Measurements from ENCODE around the gene IGF1.

DNA sequence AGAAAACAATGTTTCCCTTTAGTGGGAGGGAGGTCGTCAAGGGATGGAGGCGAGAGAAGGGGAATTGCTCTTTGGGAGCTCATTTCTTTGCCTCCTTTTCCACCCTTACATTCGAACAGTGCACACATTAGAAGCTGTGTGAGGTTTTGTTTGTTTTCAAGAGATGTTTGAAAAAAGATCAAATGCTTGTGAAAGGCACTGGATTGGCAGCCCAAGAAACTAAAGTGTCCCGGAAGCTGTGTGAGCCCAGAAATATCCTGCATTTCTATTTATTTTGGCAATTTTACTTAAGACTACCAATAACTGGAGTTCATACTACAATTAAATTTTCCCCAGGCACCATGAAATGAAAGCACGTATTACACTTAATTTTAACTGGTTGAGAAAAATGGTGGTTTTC, 67.0 kb downstream of the IGF1 start:
- TF ChIP-seq CTCF (IDR thresholded peaks at IDR 0.05) = no peak
- TF ChIP-seq POLR2A (IDR thresholded peaks at IDR 0.05) = no peak
